HFF-Myc (cell line): ENCODE measurements around the gene TMEM80.
A peak's percentile ranks its signal among the peaks of the same experiment; 100 is the strongest.

Experiments used
- DNase-seq: peaks from one replicate; pipeline ENCODE4 v3.0.0-alpha.2; 2011; ENCODE audit warnings: low read depth; ENCODE audit errors: extremely low read depth
- H3K4me3 ChIP-seq: replicated peaks from 2 replicates; pipeline ENCODE4 v1.5.1; 2011; ENCODE audit warnings: low read depth, mild to moderate bottlenecking, control low read depth, low read length
- TF ChIP-seq, protein P1 (sequence below): IDR thresholded peaks from 2 replicates; pipeline ENCODE4 v1.5.1; 2012; ENCODE audit warnings: mild to moderate bottlenecking, low read depth, low read length, control low read depth; ENCODE audit errors: missing control alignments

TMEM80 gene

GRCh38 chr11:705646-706438, 10.2 kb downstream of the TMEM80 start, which contains the start of gene EPS8L2:
Gene EPS8L2, plus strand, starts transcription at chr11:706231. Its CDS starts 3,177 bp downstream, at chr11:709408.
- H3K4me3 ChIP-seq = peak within 1 kb of the TSS; percentile 56
- TF ChIP-seq, protein P1, sequence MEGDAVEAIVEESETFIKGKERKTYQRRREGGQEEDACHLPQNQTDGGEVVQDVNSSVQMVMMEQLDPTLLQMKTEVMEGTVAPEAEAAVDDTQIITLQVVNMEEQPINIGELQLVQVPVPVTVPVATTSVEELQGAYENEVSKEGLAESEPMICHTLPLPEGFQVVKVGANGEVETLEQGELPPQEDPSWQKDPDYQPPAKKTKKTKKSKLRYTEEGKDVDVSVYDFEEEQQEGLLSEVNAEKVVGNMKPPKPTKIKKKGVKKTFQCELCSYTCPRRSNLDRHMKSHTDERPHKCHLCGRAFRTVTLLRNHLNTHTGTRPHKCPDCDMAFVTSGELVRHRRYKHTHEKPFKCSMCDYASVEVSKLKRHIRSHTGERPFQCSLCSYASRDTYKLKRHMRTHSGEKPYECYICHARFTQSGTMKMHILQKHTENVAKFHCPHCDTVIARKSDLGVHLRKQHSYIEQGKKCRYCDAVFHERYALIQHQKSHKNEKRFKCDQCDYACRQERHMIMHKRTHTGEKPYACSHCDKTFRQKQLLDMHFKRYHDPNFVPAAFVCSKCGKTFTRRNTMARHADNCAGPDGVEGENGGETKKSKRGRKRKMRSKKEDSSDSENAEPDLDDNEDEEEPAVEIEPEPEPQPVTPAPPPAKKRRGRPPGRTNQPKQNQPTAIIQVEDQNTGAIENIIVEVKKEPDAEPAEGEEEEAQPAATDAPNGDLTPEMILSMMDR = no peak
- no peak for DNase-seq

GRCh38 chr11:706439-706956, 10.9 kb downstream of the TMEM80 start:
- TF ChIP-seq, protein P1 = no peak
- peak overlapping the region; percentile 56 for H3K4me3 ChIP-seq
- DNase-seq = no peak

- no peak for DNase-seq
- TF ChIP-seq, protein P1 = peak; percentile 13
- peak overlapping the region; percentile 56 for H3K4me3 ChIP-seq
Observed at GRCh38 chr11:706957-707816, 11.6 kb downstream of the TMEM80 start.

DNA sequence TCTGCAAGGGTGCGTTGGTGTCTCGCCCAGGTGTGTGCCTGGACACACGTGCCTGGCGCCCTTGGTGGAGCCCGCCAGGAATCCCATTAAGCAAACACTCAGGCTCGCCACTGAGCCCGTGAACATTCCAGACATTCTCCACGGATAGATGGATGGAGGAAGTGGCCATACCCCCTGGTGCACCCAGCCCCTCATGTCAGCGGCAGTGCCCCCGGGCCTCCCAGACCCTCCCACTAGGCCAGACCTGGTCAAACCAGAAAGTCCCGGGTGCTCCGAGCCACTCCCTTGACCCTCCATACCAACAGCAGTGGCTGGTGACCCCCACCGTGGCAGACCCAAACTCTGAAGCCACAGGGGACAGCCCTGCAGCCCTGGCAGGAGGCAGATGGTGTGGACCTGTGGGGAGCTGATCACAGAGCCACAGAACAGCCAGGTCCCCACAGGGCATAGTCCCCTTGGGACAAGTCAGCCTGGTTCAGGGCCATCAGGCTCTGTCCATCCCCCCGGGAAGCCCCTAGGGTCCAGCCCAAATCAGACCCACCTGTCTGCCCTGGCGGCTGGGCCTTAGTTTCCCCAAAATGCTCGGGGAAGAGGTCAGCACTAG, 12.3 kb downstream of the TMEM80 start:
- DNase-seq = no peak
- TF ChIP-seq, protein P1 = no peak
- H3K4me3 ChIP-seq = no peak overlapping the region

DNA sequence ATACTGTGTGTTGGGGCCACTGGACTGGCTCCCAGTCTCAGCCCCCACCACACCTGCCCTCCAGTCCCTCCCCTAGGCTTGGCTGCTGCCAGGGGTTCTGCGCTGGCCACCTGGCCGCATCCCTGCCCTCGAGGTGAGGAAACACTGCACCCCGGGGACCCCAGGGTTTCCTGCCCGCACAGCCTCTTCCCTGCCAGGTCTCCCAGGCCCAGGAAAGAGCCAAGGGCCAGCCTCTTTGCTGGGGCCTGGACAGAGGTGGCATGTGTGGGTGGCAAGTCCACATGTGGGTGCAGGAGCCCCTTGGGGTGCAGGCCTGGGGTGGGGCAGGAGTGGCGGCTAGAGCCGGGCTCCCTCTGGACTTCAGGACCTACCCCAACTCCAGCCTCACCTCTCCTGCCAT, 12.9 kb downstream of the TMEM80 start:
- TF ChIP-seq, protein P1 = no peak
- DNase-seq = no peak
- no peak overlapping the region for H3K4me3 ChIP-seq
